Measurements from ENCODE around the gene FCER2. TPM values are rescaled to one million over a fixed set of nuclear protein-coding genes. Genes with fewer than 3 reads are reported as not detected.

FCER2 gene
- polyA plus RNA-seq, 2 donors, result 0.02 TPM; not detected in 1

DNA sequence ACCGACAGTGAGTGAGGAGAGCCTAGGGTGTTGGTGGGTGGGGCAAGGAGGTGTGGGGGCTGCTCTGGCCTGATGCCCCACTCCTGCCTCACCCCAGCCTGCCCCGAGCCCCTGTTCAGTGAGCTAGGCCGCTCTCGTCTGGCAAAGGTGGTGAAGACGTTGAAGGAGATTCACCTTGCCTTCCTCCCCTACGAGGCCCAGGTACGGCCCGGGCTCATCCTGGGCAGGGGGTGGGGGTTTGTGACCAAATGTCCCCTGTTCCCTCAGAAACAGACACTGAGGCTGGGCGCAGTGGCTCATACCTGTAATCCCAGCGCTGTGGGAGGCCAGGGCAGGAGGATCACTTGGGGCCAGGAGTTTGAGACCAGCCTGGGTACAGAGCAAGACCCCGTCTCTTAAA lies 61.1 kb downstream of the FCER2 start:
- peaks cover 0 to 13% of the 10 kb centered on the region in 2 donors for H3K4me1 ChIP-seq (ENCODE audit: control insufficient read depth in 2 of 2, insufficient read depth in 2 of 2, low read length in 1 of 2)
- H3K4me3 ChIP-seq (ENCODE audit: low read depth in 1 of 2, low read length in 2 of 2), result no peak overlapping the region
- H3K36me3 ChIP-seq (ENCODE audit: control insufficient read depth in 2 of 2, insufficient read depth in 2 of 2, low read length in 1 of 2), result peaks cover 0 to 24% of the 10 kb centered on the region in 2 donors
- no peak overlapping the region for H3K27ac ChIP-seq (ENCODE audit: low read depth in 2 of 2, low read length in 1 of 2)
- 92 to 94% methylated on average over 11 of the region's 11 CpGs for WGBS, 2 donors
- no peaks in the 10 kb centered on the region for H3K9me3 ChIP-seq (ENCODE audit: control insufficient read depth in 2 of 2, insufficient read depth in 1 of 2, low read depth in 1 of 2, low read length in 1 of 2)
- H3K27me3 ChIP-seq (ENCODE audit: control insufficient read depth in 1 of 2, insufficient read depth in 2 of 2, low read length in 2 of 2), result no peaks in the 10 kb centered on the region

DNA sequence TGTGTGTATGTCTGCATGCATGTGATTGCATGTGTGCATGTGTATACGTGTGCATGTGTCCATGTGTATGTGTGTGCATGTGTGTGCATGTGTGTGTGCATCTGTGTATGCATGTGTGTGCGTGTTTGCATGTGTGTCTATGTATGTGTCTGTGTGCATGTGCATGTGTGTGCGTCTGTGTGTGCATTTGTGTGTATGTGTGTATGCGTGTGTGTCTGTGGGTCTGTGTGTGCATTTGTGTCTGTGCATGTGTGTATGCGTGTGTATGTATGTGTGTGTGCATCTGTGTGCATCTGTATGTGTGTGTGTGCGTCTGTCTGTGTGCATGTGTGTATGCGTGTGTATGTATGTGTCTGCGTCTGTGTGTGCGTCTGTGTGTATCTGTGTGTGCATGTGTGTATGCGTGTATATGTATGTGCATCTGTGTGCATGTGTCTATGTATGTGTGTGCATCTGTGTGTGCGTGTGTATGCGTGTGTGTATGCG lies 62.0 kb downstream of the FCER2 start:
- Histone ChIP-seq H3K4me1 (ENCODE audit: control insufficient read depth in 2 of 2, insufficient read depth in 2 of 2, low read length in 1 of 2) (peaks cover 0 to 13% of the 10 kb centered on the region in 2 donors), H3K9me3 (ENCODE audit: control insufficient read depth in 2 of 2, insufficient read depth in 1 of 2, low read depth in 1 of 2, low read length in 1 of 2) (no peaks in the 10 kb centered on the region), H3K27me3 (ENCODE audit: control insufficient read depth in 1 of 2, insufficient read depth in 2 of 2, low read length in 2 of 2) (no peaks in the 10 kb centered on the region), H3K4me3 (ENCODE audit: low read depth in 1 of 2, low read length in 2 of 2) (no peak overlapping the region), H3K27ac (ENCODE audit: low read depth in 2 of 2, low read length in 1 of 2) (no peak overlapping the region), H3K36me3 (ENCODE audit: control insufficient read depth in 2 of 2, insufficient read depth in 2 of 2, low read length in 1 of 2) (peaks cover 0 to 24% of the 10 kb centered on the region in 2 donors)
- WGBS, 2 donors, result 96 to 97% methylated on average over 13 of the region's 13 CpGs

DNA sequence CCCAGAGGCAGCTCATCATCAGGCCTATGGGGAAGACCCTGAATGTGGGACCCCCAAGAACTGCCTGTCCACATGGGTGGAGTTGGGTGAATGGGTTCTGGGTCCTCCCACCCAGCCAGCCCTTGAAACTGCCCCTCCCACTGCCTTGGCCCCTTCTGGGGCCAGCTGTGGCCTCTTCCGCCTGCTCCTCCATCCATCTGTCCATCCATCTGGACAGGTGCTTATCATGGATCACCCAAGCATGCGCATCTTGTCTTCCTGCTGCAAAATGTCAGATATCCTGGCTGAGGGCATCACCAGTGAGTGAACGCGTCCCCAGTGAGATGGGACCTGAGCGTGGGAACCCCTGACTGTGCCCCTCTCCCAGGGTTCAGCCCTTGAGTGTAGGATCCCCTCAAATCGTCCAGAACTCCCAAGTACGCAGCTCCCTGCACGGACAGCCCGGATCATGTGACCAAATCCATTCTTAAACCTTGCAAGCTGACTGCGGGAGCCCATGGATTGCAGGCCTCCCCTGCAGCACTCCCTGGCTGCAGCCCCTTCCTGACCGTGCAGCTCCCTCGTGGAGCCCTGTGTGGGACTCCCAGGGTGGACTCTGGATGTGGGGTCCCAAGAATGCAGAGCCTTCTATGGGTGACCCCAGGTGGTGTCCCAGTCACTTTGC lies 63.0 kb downstream of the FCER2 start:
- Histone ChIP-seq H3K36me3 (ENCODE audit: control insufficient read depth in 2 of 2, insufficient read depth in 2 of 2, low read length in 1 of 2) (peaks cover 0 to 22% of the 10 kb centered on the region in 2 donors), H3K9me3 (ENCODE audit: control insufficient read depth in 2 of 2, insufficient read depth in 1 of 2, low read depth in 1 of 2, low read length in 1 of 2) (no peaks in the 10 kb centered on the region), H3K27ac (ENCODE audit: low read depth in 2 of 2, low read length in 1 of 2) (no peak overlapping the region), H3K27me3 (ENCODE audit: control insufficient read depth in 1 of 2, insufficient read depth in 2 of 2, low read length in 2 of 2) (no peaks in the 10 kb centered on the region), H3K4me3 (ENCODE audit: low read depth in 1 of 2, low read length in 2 of 2) (no peak overlapping the region), H3K4me1 (ENCODE audit: control insufficient read depth in 2 of 2, insufficient read depth in 2 of 2, low read length in 1 of 2) (peaks cover 0 to 13% of the 10 kb centered on the region in 2 donors)
- WGBS, 2 donors, result 79 to 80% methylated on average over 12 of the region's 12 CpGs

Other genes starting within 250 kb of the FCER2 start
- gene PEX11G, start 213.1 kb downstream of the FCER2 start, polyA plus RNA-seq, result 1 to 10 TPM; 4.9 to 6.5 TPM
- 10 to 100 TPM; 19.6 to 25.6 TPM for gene ZNF358, start 186.0 kb downstream of the FCER2 start, polyA plus RNA-seq
- 10 to 100 TPM; 13.4 to 17.2 TPM for gene MCOLN1, start 179.5 kb downstream of the FCER2 start, polyA plus RNA-seq
- gene PNPLA6, start 166.4 kb downstream of the FCER2 start, polyA plus RNA-seq, result 10 to 100 TPM; 27.2 to 47.7 TPM
- gene CAMSAP3, start 106.3 kb downstream of the FCER2 start, polyA plus RNA-seq, result 10 to 100 TPM; 24.3 to 40.9 TPM
- gene XAB2, start 72.6 kb downstream of the FCER2 start, polyA plus RNA-seq, result 10 to 100 TPM; 26.9 to 28.1 TPM
- 100 to 1,000 TPM in 1 of 2 donors, 10 to 100 TPM in 1; 81.3 to 234 TPM for gene PET100, start 72.3 kb downstream of the FCER2 start, polyA plus RNA-seq
- 1 to 10 TPM in 1 of 2 donors, under 1 TPM in 1; 0.58 to 1.3 TPM for gene PCP2, start 68.4 kb downstream of the FCER2 start, polyA plus RNA-seq
- 10 to 100 TPM; 73.2 to 88.7 TPM for gene STXBP2, start 65.0 kb downstream of the FCER2 start, polyA plus RNA-seq
- 1 to 10 TPM in 1 of 2 donors, under 1 TPM in 1; 0.65 to 2.1 TPM for gene RETN, start 33.1 kb downstream of the FCER2 start, polyA plus RNA-seq
- under 1 TPM; 0.09 to 0.53 TPM for gene MCEMP1, start 25.0 kb downstream of the FCER2 start, polyA plus RNA-seq
- 100 to 1,000 TPM; 133 to 137 TPM for gene TRAPPC5, start 21.3 kb downstream of the FCER2 start, polyA plus RNA-seq
- gene CLEC4G, start 30.0 kb upstream of the FCER2 start, polyA plus RNA-seq, result under 1 TPM in 1 of 2 donors, not detected in 1; 0.27 TPM
- under 1 TPM; 0.22 to 0.27 TPM for gene CD209, start 45.4 kb upstream of the FCER2 start, polyA plus RNA-seq
- gene CLEC4M, start 61.1 kb upstream of the FCER2 start, polyA plus RNA-seq, result under 1 TPM in 1 of 2 donors, not detected in 1; 0.04 TPM
- gene EVI5L, start 128.1 kb upstream of the FCER2 start, polyA plus RNA-seq, result 1 to 10 TPM; 8.5 to 8.8 TPM
- gene PRR36, start 172.3 kb upstream of the FCER2 start, polyA plus RNA-seq, result under 1 TPM; 0.14 to 0.16 TPM
- gene LRRC8E, start 186.4 kb upstream of the FCER2 start, polyA plus RNA-seq, result 1 to 10 TPM; 3.3 to 4.7 TPM
- 10 to 100 TPM; 12.8 to 35.1 TPM for gene MAP2K7, start 201.7 kb upstream of the FCER2 start, polyA plus RNA-seq
- under 1 TPM in 1 of 2 donors, not detected in 1; 0.08 TPM for gene TGFBR3L, start 212.7 kb upstream of the FCER2 start, polyA plus RNA-seq
- gene SNAPC2, start 218.2 kb upstream of the FCER2 start, polyA plus RNA-seq, result 10 to 100 TPM in 1 of 2 donors, 1 to 10 TPM in 1; 5.6 to 11.3 TPM
- gene CTXN1, start 224.0 kb upstream of the FCER2 start, polyA plus RNA-seq, result 1 to 10 TPM; 1.4 to 3.0 TPM
- gene TIMM44, start 241.5 kb upstream of the FCER2 start, polyA plus RNA-seq, result 10 to 100 TPM; 42.1 to 53.4 TPM